BJ (cell line): ENCODE results near the gene ZNF473. TPM values are rescaled to one million over a fixed set of nuclear protein-coding genes. Genes with fewer than 3 reads are reported as not detected.
A peak's percentile ranks its signal among the peaks of the same experiment; 100 is the strongest.

Experiments used
- CTCF ChIA-PET: fragments of 350-600 bp; formaldehyde crosslinking; extraction: SDS; loops from one replicate; lab custom pipeline; 2021; ENCODE audit warnings: antibody characterized with exemption, inconsistent platforms; lab: Yijun Ruan, JAX
- POLR2A ChIA-PET: fragments of 300-600 bp; sonication (Branson Sonifier 250); formaldehyde crosslinking; extraction: SDS; loops from one replicate; lab custom pipeline; 2021; ENCODE audit warnings: antibody characterized with exemption; lab: Charles Lee
- DNase-seq: peaks from one replicate; pipeline ENCODE4 v3.0.0-alpha.2; 2011; ENCODE audit warnings: low read depth
- H3K27me3 ChIP-seq: 2 replicates; pipeline ENCODE4 v1.6.0; 2011; ENCODE audit warnings: low read length; ENCODE audit not compliant: control insufficient read depth, insufficient read depth
- H3K36me3 ChIP-seq: 2 replicates; pipeline ENCODE4 v1.5.1; 2011; ENCODE audit warnings: low read length; ENCODE audit not compliant: control insufficient read depth, insufficient read depth
- H3K4me3 ChIP-seq: 2 replicates; pipeline ENCODE4 v1.5.1; 2011; ENCODE audit warnings: low read depth, mild to moderate bottlenecking, control low read depth, low read length
- CTCF ChIP-seq: IDR thresholded peaks from 2 replicates; pipeline ENCODE4 v1.5.1; 2011; ENCODE audit warnings: low read depth, mild to moderate bottlenecking, control low read depth, inconsistent platforms, low read length, moderate library complexity; ENCODE audit not compliant: insufficient read depth
- polyA minus RNA-seq: library from RNA; depleted of rRNA, polyadenylated mRNA; stranded (reverse); fragments of >200 nt; gene quantifications from 2 replicates; pipeline ENCODE4 v1.2.3, GENCODE V29; 2011; rRNA and poly(A)+ RNA removed
- polyA plus RNA-seq: library from polyadenylated mRNA; depleted of rRNA; stranded (reverse); fragments of >200 nt; gene quantifications from 2 replicates; pipeline ENCODE4 v1.2.3, GENCODE V29; 2011; rRNA removed

ZNF473 gene
- polyA plus RNA-seq (6.4 and 7.5 TPM in 2 replicates), polyA minus RNA-seq (7.4 and 10.3 TPM in 2 replicates)

- POLR2A ChIA-PET, result no interaction called here
- CTCF ChIA-PET, result no interaction called here
- Histone ChIP-seq H3K27me3 (no peaks in the 10 kb centered on the region), H3K36me3 (peaks cover 6% of the 10 kb centered on the region), H3K4me3 (peak within 1 kb of the TSS; percentile 93)
- TF ChIP-seq CTCF, result no peak
- DNase-seq, result no peak
These were observed at the start of gene ZNF473 for GRCh38 chr19:50025794-50026549. Gene ZNF473 (plus strand): TSS chr19:50026005. CDS start chr19:50031083, 5,078 bp downstream.

- CTCF ChIA-PET, result interaction anchor here (1.6 to 2.5 kb wide), 2 partner anchors 8 to 38 kb away, joined by 5 to 12 read pairs; no protein-coding TSS in a partner anchor
- POLR2A ChIA-PET, result no interaction called here
- no peak for DNase-seq
- no peak for TF ChIP-seq CTCF
- Histone ChIP-seq H3K36me3 (peaks cover 11% of the 10 kb centered on the region), H3K27me3 (no peaks in the 10 kb centered on the region), H3K4me3 (no peak overlapping the region)
These were observed 49.3 kb upstream of the ZNF473 start for GRCh38 chr19:49976496-49976895.

DNA sequence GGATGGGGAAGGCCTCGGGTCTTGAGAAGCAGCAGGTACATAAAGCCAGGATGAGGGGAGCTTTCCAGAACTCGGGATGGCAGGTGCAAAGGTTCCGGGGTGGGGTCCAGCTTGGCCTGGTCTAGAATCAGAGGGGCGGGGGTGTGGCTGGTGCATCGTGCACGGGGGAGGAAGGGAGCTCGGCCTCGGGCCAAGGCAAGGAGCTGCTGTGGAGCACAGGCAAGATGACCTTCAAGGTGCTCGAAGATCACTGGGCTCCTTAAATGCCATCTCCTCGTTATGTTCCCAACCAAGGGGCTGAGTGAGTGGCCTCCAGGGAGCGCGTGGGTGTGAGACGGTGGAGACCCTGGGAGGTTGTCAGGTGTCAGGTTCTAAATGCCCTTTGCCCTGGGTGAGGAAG lies 48.7 kb upstream of the ZNF473 start:
- no peaks in the 10 kb centered on the region for H3K27me3 ChIP-seq
- no peak overlapping the region for H3K4me3 ChIP-seq
- ChIA-PET CTCF (interaction anchor here (1.6 kb wide), 1 partner anchor 39 kb away, joined by 5 read pairs; no protein-coding TSS in a partner anchor), POLR2A (no interaction called here)
- TF ChIP-seq CTCF, result no peak
- H3K36me3 ChIP-seq, result peaks cover 11% of the 10 kb centered on the region
- no peak for DNase-seq

GRCh38 chr19:49977881-49978280 lies 47.9 kb upstream of the ZNF473 start:
- TF ChIP-seq CTCF, result no peak
- CTCF ChIA-PET, result no interaction called here
- H3K4me3 ChIP-seq, result no peak overlapping the region

GRCh38 chr19:49978324-49978723 lies 47.5 kb upstream of the ZNF473 start:
- Histone ChIP-seq H3K36me3 (peaks cover 11% of the 10 kb centered on the region), H3K27me3 (no peaks in the 10 kb centered on the region), H3K4me3 (no peak overlapping the region)
- no peak for TF ChIP-seq CTCF
- POLR2A ChIA-PET, result no interaction called here
- no peak for DNase-seq
- CTCF ChIA-PET, result interaction anchor here (0.6 kb wide), 1 partner anchor 24 kb away, joined by 3 read pairs; no protein-coding TSS in a partner anchor

More at GRCh38 chr19:49977881-49978280, 47.9 kb upstream of the ZNF473 start:
- H3K27me3 ChIP-seq, result no peaks in the 10 kb centered on the region
- DNase-seq, result no peak
- peaks cover 11% of the 10 kb centered on the region for H3K36me3 ChIP-seq
- POLR2A ChIA-PET, result no interaction called here
